Calu3 (cell line): Measurements from ENCODE around the gene HS6ST1. TPM values are rescaled to one million over a fixed set of nuclear protein-coding genes. Genes with fewer than 3 reads are reported as not detected.

Source experiments
- BruUV-seq: library from RNA; stranded (reverse); fragments of 400-500 nt; replicated peaks from 2 replicates; lab custom pipeline; 2021; lab: Mats Ljungman, UMichigan
- CTCF ChIA-PET: fragments of 300-600 bp; sonication (Branson Sonifier 250); formaldehyde crosslinking; loops from one replicate; lab custom pipeline; 2022; ENCODE audit warnings: antibody characterized with exemption; lab: Charles Lee
- DNase-seq: peaks from one replicate; pipeline ENCODE4 v3.0.0; 2022
- H3K27ac Mint-ChIP-seq: one replicate; pipeline ENCODE4 v1.8.0; 2022; ENCODE audit warnings: mixed read lengths; ENCODE audit not compliant: unreplicated experiment
- H3K27me3 Mint-ChIP-seq: one replicate; pipeline ENCODE4 v1.8.0; 2022; ENCODE audit warnings: mixed read lengths; ENCODE audit not compliant: unreplicated experiment
- H3K36me3 Mint-ChIP-seq: one replicate; pipeline ENCODE4 v1.8.0; 2022; ENCODE audit warnings: mild to moderate bottlenecking, moderate library complexity, mixed read lengths; ENCODE audit not compliant: insufficient read depth, unreplicated experiment
- H3K4me1 Mint-ChIP-seq: one replicate; pipeline ENCODE4 v1.8.0; 2022; ENCODE audit warnings: mild to moderate bottlenecking, low read depth, mixed read lengths; ENCODE audit not compliant: unreplicated experiment
- H3K4me3 Mint-ChIP-seq: one replicate; pipeline ENCODE4 v1.8.0; 2022; ENCODE audit warnings: mild to moderate bottlenecking, low read depth, moderate library complexity, mixed read lengths; ENCODE audit not compliant: unreplicated experiment
- H3K9me3 Mint-ChIP-seq: one replicate; pipeline ENCODE4 v1.8.0; 2022; ENCODE audit warnings: low read depth, mixed read lengths; ENCODE audit not compliant: unreplicated experiment
- CTCF ChIP-seq: fragments of 200-600 bp; IDR thresholded peaks from one replicate; pipeline ENCODE4 v1.8.0; 2022; ENCODE audit warnings: antibody characterized with exemption; ENCODE audit not compliant: unreplicated experiment
- intact Hi-C: fragments of 100-400 bp; cut with micrococcal nuclease; formaldehyde crosslinking; loops from one replicate; pipeline ENCODE4 v1.10.0; 2022; ENCODE audit not compliant: unreplicated experiment
- total RNA-seq: library from RNA; stranded (reverse); gene quantifications from 2 replicates; pipeline ENCODE4 v1.2.3, GENCODE V29; 2022

The HS6ST1 gene
- total RNA-seq, 1 experiment from 2014 or later = 34.6 TPM

GRCh38 chr2:128311216-128311754 lies 7.4 kb downstream of the HS6ST1 start:
- BruUV-seq = no TSS peak
- intact Hi-C loops = loop anchor here (5.0 kb wide), 1 partner anchor 129 kb away; no protein-coding TSS in a partner anchor
- CTCF ChIA-PET = no interaction called here
- H3K4me1 Mint-ChIP-seq = peaks cover 10% of the 10 kb centered on the region
- H3K27me3 Mint-ChIP-seq = no peaks in the 10 kb centered on the region
- no peak overlapping the region for H3K4me3 Mint-ChIP-seq
- H3K9me3 Mint-ChIP-seq = no peaks in the 10 kb centered on the region
- DNase-seq = no peak
- no peak for TF ChIP-seq CTCF
- H3K36me3 Mint-ChIP-seq = peaks cover 12% of the 10 kb centered on the region
- H3K27ac Mint-ChIP-seq = no peak overlapping the region

GRCh38 chr2:128310761-128311160 lies 7.9 kb downstream of the HS6ST1 start:
- Mint-ChIP-seq H3K36me3 (peaks cover 12% of the 10 kb centered on the region), H3K4me1 (peaks cover 8% of the 10 kb centered on the region), H3K27ac (no peak overlapping the region), H3K27me3 (no peaks in the 10 kb centered on the region), H3K4me3 (no peak overlapping the region), H3K9me3 (no peaks in the 10 kb centered on the region)
- no TSS peak for BruUV-seq
- CTCF ChIA-PET = no interaction called here
- TF ChIP-seq CTCF = no peak
- intact Hi-C loops = loop anchor here (5.0 kb wide), 1 partner anchor 128 kb away; no protein-coding TSS in a partner anchor
- DNase-seq = no peak

- no peak overlapping the region for H3K27ac Mint-ChIP-seq
- H3K9me3 Mint-ChIP-seq = no peaks in the 10 kb centered on the region
- no peaks in the 10 kb centered on the region for H3K27me3 Mint-ChIP-seq
- H3K4me1 Mint-ChIP-seq = peaks cover 10% of the 10 kb centered on the region
- CTCF ChIA-PET = no interaction called here
- no peak for TF ChIP-seq CTCF
- no peak for DNase-seq
- BruUV-seq = no TSS peak
- intact Hi-C loops = loop anchor here (5.0 kb wide), 1 partner anchor 128 kb away; no protein-coding TSS in a partner anchor
- H3K36me3 Mint-ChIP-seq = peaks cover 7% of the 10 kb centered on the region
- no peak overlapping the region for H3K4me3 Mint-ChIP-seq
These were observed 8.5 kb downstream of the HS6ST1 start for GRCh38 chr2:128310094-128310716.

- Mint-ChIP-seq H3K9me3 (no peaks in the 10 kb centered on the region), H3K27me3 (no peaks in the 10 kb centered on the region), H3K4me3 (no peak overlapping the region), H3K36me3 (peaks cover 4% of the 10 kb centered on the region), H3K27ac (no peak overlapping the region), H3K4me1 (peaks cover 12% of the 10 kb centered on the region)
- no TSS peak for BruUV-seq
- TF ChIP-seq CTCF = no peak
- intact Hi-C loops = loop anchor here (5.0 kb wide), 1 partner anchor 127 kb away; no protein-coding TSS in a partner anchor
- no peak for DNase-seq
- CTCF ChIA-PET = no interaction called here
These were observed 9.2 kb downstream of the HS6ST1 start for GRCh38 chr2:128309280-128310093.
